NCI-H345 (cell line): ENCODE measurements around the gene RMND1.
"Not testable (repeated sequence)": the region's sequence is repeated elsewhere in the genome, so short reads cannot be mapped to it uniquely, and the experiment has no call there.

ENCODE experiments used
- DNase-seq: peaks from one replicate; lab custom pipeline; 2025; lab: John Stamatoyannopoulos, UW

RMND1 gene

GRCh38 chr6:151385177-151385576, 66.7 kb downstream of the RMND1 start:
- DNase-seq: no peak

GRCh38 chr6:151384151-151384550, 67.8 kb downstream of the RMND1 start:
- DNase-seq: no peak

- not testable (repeated sequence) for DNase-seq
Measured at GRCh38 chr6:151382631-151383030, 69.3 kb downstream of the RMND1 start.

- no peak for DNase-seq
Measured at GRCh38 chr6:151381722-151382121, 70.2 kb downstream of the RMND1 start.

- DNase-seq: no peak
Measured at GRCh38 chr6:151380848-151381205, 71.1 kb downstream of the RMND1 start.

- no peak for DNase-seq
Measured at GRCh38 chr6:151379933-151380847, 71.7 kb downstream of the RMND1 start.

GRCh38 chr6:151377095-151377494, 74.8 kb downstream of the RMND1 start:
- no peak for DNase-seq

- no peak for DNase-seq
Measured at GRCh38 chr6:151376440-151376839, 75.5 kb downstream of the RMND1 start.

GRCh38 chr6:151375833-151376232, 76.1 kb downstream of the RMND1 start:
- DNase-seq: no peak

- DNase-seq: no peak
Measured at GRCh38 chr6:151374036-151374683, 77.8 kb downstream of the RMND1 start.

- no peak for DNase-seq
Measured at GRCh38 chr6:151372164-151372563, 79.8 kb downstream of the RMND1 start.

GRCh38 chr6:151370509-151371078, 81.3 kb downstream of the RMND1 start:
- DNase-seq: no peak

GRCh38 chr6:151365233-151365632, 86.7 kb downstream of the RMND1 start:
- no peak for DNase-seq

GRCh38 chr6:151359486-151359885, 92.4 kb downstream of the RMND1 start:
- no peak for DNase-seq

GRCh38 chr6:151358475-151358874, 93.5 kb downstream of the RMND1 start:
- DNase-seq: no peak

GRCh38 chr6:151357758-151358436, 94.0 kb downstream of the RMND1 start:
- DNase-seq: no peak

- DNase-seq: not testable (repeated sequence)
Measured at GRCh38 chr6:151356983-151357382, 94.9 kb downstream of the RMND1 start.
